Right kidney (tissue), 1 donor: ENCODE results near the gene TRIM40.
"Not testable (repeated sequence)": the region's sequence is repeated elsewhere in the genome, so short reads cannot be mapped to it uniquely, and the experiment has no call there.

Experiments
- DNase-seq: peaks from one replicate; pipeline ENCODE4 v3.0.0-alpha.2; 2016

TRIM40 gene

DNA sequence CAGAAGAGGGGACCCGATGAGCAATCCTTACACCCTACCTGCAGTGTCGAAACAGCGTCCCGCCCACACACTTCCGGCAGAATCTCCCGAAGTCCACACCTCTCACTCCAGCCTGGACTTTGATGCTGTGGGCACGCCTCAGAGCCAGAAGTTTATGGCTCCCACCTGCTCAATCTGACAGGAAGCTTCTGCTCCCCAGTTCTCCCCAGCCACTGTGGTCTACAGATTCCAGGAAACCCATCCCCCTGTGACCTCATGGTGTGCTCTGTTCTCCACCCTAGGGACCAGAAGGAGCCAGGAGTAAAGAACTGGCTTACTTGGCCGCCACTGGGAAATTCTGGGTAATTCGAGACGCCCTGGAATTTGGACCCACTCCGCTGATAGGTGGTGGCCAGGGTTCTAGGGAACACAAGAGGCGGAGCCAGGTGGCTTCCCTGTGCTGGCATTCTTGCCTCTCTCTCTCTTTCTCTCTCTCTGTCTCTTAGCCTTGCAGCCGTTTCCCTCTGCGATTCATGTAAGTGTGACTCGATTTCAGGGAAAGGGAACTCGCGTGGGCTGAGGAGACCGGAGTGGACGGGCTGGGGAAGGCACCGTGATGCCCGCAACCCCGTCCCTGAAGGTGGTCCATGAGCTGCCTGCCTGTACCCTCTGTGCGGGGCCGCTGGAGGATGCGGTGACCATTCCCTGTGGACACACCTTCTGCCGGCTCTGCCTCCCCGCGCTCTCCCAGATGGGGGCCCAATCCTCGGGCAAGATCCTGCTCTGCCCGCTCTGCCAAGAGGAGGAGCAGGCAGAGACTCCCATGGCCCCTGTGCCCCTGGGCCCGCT is 27.4 kb downstream of the TRIM40 start, which contains the start of gene TRIM15:
TRIM15 (plus strand) TSS at position 457 of the 828 bp plus-strand sequence; CDS start at position 596, 139 bp downstream.
- no peak for DNase-seq

DNA sequence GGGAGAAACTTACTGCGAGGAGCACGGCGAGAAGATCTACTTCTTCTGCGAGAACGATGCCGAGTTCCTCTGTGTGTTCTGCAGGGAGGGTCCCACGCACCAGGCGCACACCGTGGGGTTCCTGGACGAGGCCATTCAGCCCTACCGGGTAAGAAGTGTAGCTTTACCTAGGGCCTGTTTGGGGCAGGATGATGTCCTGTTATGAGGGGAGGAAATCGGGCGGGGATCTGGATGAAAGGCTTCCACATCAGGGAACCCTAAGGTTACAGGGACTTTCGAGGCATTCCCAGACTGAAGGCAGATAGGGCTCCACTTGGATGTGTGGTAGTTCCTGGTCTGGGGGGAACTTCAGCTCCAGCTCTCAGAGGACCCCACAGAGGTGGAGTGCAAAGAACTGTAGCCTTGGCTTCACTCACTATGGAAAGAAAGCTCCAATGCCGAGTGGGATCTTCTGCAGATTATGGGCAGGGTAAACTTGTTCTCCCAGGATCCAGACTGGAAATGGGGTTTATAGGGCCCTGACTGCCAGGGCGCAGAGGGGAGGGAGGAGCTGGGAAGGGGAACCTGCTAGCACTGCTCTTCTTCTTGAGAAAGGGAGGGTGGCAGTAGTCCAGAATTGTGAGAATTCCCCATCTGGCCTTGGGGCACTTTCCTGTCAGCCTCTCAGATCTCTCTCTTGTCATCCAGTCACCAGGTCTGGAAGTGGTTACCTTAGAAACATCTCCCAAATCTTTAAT is 28.1 kb downstream of the TRIM40 start:
- no peak for DNase-seq

DNA sequence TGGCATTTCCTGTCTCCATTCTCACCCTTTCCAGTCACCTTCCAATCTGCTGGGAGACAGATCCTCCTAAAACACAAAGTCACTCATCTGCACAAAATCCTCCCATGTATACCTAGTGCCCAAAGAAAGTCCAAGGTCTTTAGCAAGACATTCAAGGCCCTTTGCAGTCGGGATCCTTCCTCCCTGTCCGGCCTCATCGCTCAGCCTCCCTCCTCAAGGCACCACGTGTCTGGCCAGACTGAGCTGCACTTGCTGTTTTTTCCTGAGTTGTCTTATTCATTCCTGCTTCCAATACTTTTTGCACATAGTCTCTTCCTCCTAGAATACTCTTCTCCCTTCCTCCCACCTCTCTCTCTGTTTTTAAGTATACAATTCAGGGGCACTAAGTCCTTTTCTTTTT is 28.8 kb downstream of the TRIM40 start:
- no peak for DNase-seq

DNA sequence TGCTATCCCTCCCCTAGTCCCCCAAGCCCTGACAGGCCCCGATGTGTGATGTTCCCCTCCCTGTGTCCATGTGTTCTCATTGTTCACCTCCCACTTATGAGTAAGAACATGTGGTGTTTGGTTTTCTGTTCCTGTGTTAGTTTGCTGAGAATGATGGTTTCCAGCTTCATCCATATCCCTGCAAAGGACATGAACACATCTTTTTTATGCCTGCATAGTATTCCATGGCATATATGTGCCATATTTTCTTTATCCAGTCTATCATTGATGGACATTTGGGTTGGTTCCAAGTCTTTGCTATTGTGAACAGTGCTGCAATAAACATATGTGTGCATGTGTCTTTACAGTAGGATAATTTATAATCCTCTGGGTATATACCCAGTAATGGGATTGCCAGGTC is 29.3 kb downstream of the TRIM40 start:
- not testable (repeated sequence) for DNase-seq

DNA sequence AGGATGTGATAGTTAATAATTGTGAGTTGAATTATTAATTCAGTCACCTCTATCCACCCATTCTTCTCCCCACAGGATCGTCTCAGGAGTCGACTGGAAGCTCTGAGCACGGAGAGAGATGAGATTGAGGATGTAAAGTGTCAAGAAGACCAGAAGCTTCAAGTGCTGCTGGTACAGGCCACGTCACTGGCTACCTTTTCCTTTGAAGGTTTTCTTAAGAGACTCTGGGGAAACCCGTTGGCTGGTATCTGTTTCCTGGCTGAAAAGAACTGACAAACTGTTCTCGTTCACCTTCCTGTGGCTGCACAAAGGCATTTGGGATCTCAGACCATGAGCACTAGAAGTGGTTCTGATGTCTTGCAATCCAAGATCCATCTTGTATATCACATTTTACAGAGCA is 31.2 kb downstream of the TRIM40 start:
- DNase-seq: no peak

DNA sequence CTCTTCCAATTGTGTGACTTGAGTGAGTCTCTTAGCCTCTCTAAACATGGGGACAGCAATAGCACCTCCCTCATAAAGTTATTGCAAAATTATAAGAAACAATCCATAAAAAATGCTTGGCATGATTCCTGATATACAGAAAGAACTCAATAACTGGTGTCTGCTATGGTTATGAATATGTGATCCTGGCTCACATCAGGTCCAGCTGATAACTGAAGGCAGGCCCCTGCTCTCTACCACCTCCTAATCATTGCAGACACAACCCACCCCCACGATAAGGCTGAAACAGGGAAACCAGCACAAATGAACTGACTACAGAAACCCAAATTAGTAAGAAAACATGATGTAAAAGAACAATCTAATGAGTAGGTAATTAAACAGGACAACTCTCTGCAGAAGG is 32.8 kb downstream of the TRIM40 start:
- no peak for DNase-seq

DNA sequence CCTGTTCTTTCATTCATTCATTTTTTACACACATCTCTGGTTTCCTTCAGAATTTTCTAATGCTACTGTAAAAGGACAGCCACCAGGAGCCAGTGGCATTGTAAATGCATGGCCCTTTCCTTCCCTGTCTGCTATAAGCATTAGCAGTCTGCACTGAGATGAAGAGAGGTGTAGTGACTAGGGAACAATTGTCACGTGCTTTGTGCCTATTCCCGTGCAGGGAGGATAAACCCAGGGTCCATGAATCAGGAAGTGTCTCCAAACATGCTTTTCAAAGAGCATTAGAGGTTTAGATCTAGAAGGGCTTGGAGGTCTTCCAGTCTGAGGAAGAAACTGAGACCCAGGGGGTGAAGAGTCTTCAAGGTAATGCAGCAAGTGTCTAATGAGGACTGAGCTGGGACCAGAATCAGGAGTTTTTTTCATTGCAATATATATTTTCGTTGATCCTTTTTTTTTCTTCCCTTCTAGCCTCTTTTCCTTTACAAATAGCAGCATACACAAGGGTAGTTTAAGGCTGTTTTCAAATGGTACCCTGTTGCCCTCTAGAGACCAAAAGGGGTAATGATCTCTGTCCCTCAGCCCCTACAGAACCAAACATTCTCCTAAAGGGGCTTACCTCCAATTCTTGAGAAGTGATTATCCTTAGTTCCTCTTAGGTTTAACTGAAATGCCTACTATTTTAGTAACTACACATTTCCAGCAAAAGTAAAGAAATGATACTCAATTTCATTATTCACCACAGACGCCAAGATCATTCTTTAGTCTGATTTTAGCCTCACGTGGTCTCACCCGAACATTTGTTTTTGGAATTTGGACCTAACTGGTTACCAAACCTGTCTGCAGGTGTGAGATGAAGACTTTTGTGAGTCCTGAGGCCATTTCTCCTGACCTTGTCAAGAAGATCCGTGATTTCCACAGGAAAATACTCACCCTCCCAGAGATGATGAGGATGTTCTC is 34.0 kb downstream of the TRIM40 start:
- DNase-seq: no peak

DNA sequence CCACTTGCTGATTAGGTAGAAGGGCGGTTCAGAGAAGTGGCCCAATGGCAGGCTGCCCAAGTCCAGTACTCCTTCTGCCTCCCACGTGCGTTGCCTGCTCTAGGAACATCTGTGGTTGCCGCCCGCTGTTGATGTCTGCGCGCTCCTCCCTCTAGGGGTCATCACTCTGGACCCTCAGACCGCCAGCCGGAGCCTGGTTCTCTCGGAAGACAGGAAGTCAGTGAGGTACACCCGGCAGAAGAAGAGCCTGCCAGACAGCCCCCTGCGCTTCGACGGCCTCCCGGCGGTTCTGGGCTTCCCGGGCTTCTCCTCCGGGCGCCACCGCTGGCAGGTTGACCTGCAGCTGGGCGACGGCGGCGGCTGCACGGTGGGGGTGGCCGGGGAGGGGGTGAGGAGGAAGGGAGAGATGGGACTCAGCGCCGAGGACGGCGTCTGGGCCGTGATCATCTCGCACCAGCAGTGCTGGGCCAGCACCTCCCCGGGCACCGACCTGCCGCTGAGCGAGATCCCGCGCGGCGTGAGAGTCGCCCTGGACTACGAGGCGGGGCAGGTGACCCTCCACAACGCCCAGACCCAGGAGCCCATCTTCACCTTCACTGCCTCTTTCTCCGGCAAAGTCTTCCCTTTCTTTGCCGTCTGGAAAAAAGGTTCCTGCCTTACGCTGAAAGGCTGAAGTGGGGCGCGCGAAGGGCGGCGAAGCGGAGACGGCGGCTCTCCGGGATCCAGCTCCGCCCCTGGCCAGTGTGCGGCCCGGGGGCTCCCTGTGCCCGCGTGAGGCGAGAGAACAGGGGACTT is 35.9 kb downstream of the TRIM40 start:
- peak; percentile 32 for DNase-seq

DNA sequence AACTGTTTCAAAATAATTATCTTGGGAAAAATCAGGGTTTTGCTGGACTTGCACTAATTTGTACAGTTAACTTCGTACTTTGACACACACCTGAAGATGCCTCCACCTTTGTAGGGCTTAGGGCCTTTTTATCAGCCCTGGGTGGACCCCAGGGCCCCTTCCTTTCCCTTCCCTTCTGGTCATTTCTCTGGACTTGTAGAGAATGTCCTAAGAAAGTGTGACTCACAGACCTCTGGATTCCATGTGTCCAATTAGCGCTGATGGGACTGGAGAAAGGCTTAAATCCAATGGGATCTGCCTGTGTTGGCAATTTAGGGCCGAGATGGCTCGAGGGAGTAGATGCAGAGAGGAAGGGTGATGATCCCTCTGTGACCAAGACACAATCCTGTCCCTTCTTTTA is 36.7 kb downstream of the TRIM40 start:
- no peak for DNase-seq

DNA sequence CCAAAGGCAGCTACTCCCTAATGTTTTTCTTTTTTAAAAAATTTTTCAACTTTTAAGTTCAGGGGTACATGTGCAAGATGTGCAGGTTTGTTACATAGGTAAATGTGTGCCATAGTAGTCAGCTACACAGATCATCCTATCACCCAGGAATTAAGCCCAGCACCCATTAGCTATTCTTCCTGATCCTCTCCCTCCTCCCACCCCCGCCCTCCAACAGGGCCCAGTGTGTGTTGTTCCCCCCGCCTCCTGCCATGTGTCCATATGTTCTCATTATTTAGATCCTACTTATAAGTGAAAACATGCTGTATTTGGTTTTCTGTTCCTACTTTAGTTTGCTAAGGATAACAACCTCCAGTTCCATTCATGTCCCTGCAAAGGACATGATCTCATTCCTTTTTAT is 39.8 kb downstream of the TRIM40 start:
- no peak for DNase-seq

DNA sequence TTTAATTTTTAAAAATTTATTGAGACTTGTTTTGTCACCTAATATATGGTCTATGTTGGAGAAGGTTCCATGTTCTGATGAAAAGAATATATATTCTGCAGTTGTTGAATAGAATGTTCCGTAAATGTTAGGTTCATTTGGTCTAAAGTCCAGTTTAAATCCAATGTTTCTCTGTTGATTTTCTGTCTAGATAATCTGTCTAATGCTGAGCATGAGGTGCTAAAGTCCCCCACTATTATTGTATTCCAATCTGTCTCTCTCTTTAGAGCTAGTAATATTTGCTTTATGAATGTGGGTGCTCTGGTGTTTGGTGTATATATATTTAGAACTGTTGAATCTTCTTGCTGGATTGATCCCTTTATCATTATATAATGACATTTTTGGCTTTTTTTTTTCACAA is 42.9 kb downstream of the TRIM40 start:
- no peak for DNase-seq

DNA sequence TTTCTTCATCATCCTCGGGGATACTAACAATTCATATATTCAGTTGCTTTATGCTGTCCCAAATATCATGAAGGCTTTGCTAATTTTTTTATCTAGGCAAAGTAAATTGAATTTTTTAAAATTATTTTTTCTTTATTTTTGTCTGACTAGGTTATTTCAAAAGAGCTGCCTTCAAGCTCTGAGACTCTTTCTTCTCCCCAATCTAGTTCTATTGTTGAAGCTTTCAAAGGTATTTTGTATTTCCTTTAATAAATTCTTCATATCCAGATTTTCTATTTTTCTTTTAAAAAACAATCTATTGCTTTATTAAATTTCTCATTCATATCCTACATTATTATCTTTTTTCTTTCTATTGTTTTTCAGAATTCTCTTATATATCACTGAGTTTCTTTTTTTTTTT is 44.2 kb downstream of the TRIM40 start:
- no peak for DNase-seq

DNA sequence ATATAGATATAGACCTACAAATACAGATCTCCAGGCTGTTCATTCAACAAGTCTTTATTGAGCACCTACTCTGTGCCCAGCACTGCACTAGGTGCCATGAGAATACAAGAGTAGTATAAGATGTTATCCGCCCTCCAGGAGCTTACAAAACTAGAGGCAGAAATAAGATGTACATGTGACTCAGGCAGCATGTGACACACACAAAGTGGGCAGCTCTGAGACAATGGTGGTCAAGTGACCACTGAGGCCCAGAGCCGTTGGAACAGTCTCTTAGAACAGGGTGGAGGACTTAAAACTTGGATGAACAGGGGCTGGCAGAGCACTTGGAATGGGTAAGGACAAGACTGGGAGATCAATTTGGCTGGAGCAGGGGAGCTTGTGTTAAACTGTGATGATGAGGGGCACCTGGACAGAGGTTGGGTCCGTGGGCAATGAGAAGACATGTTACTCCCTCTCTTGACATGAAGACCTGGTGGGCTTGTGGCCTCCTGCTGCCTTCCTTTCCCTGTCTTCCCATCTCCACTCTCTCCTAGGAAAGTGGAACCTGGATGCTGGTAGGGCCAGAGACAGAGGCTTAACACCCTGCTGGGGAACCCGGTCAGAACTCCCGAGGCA is 48.6 kb downstream of the TRIM40 start:
- DNase-seq: no peak

DNA sequence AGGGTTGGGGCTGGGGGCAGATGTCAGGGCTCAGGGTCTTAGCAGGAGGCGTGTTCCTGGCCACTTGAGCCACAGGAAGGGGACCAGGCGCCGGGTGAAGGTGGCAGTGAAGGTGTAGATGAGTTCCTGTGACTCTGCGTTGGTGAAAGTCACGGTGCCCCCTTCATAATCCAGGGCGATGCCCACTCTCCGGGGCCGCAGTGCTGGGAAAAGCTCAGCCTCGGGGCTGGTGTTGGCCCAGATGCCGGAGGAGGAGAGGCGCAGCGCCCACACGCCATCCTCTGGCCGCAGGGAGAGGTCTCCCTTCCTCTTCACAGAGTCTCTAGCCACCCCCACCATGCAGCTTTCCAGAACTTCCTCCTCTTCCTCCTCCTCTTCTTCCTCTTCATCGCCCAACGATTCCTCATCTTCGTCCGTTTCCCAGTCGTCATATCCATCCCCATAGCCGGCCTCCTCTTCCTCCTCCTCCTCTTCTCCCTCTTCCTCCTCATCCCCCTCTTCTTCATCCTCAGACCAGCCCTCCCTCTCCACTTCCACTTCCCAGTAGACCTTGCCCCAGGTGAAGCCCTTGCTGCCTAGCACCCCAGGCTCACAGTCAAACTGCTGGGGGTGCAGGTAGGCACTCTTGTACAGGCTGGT is 50.0 kb downstream of the TRIM40 start:
- DNase-seq: no peak

DNA sequence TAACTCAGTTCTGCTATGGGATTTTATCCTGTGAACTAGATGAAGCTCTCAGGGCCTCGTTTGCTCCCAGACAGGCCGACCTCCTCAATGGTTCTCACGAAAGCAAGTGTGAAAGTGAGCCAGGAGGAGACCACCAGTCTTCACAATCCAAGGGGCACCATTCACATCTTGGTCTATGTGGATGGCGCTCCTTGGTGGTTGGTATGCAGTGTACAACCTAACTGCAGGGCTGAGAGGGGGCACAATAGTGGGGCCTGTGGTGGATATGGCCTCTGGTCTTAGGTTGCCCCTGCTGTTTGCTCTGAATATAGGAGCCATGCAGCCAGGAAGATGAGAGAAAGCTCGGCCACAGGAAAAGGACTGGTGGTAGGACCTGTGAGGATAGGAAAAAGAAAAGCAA is 52.6 kb downstream of the TRIM40 start:
- DNase-seq: no peak

DNA sequence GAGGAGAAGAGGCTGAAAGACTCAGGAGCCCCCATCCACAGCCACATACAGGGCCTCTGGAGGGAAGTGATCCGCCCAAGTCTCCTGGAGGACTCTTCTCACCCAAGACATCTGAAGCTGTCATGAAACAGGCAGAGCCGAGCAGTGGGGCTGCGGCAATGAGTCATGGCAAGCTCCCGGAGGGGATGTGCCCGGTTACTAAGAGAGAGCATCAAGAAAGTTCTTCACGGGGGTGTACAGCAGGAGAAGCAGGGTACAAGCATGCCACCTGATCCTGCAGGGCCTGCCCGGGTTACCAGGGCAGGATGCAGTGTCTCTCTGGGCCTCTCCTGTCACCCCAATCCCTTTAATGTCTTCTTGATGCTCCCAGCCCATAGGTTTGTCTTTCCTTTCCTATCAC is 56.1 kb downstream of the TRIM40 start:
- no peak for DNase-seq

DNA sequence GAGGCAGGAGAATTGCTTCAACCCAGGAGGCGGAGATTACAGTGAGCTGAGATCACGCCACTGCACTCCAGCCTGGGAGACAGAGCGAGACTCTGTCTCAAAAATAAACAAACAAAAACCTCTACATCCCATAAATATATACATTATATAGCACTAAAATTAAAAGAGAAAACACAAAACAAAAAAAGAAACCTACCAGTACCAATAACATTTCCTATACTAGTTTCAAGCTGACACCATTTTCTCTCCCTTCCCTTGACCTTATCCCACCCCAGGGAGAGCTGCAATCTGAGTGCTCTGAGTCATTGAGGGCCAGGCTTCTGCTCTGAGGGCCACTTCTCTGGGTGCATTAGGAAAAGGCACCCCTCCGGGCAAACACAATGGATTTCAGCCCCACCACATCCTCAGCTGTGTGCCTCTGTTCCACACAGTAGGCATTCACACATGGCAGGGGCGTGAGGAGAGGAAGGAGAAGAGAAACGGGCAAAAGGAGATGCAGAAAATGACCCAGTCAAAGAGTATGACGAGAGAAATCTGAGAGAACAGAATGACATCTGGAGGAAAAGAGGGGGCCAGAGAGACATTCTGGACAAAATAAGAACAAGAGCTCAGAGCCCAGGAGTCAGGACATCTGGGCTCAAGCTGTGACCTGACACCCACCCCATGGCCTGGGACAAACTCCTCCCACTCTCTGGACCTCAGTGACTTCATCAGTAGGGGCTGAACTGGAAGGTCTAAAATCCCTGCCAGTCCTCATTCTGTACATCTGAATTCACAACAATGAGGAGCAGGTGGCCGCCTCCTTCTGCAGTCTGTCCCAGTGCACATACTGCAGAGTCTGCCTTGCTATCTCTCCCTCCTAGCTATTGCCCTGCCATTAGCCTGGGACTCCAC is 59.1 kb downstream of the TRIM40 start:
- DNase-seq: no peak

DNA sequence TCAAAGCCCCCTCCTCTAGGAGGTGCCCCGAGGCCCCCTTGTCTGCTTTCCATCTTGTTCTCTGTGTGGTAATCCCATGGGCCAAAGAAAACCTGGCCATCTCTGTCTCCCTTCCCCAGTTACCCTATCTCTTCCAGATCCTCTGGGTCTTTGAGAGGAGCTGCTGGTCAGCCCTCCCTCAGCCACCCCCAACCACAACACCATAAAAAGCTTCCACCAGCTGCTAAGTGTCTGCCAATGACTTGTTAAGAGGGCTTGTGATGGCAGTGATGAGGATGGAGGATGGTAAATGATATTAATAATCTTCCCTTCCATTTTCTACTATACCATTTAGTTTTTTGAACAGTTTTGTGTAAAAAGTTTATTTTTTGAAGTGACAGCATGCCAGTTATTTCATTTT is 60.0 kb downstream of the TRIM40 start:
- DNase-seq: no peak

DNA sequence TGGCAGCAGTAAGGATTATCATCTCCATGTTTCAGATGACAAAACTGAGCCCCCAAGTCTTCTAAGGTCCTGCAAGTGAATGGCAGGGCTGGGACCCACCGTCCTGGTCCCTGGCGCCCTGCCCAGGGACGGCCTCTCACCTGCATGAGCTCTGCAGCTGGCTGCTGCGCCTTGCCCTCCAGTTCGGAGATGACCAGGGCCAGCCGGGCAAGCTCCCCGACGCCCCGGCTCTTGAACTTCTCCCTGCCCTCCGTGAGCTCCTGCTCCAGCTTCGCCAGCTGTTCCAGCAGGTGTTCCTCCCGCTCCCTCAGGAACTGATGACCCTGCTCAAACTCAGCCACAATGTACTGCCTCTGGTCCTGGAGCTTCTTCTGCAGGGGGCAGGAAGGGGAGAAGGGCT is 60.4 kb downstream of the TRIM40 start:
- DNase-seq: no peak
